GM12878 (cell line): ENCODE data around the gene UBE2E1. TPM values are rescaled to one million over a fixed set of nuclear protein-coding genes. Genes with fewer than 3 reads are reported as not detected.

Experiments used
- ATAC-seq: fragments of 200-7000 bp; cut with Tn5 transposase; 3 replicates; pipeline ENCODE4 v1.9.1; 2020; ENCODE audit warnings: mild to moderate bottlenecking, moderate library complexity
- BruUV-seq: library from RNA; stranded (reverse); fragments of 400-500 nt; replicated peaks from 2 replicates; lab custom pipeline; 2021; lab: Mats Ljungman, UMichigan
- CTCF ChIA-PET: fragments of 300-600 bp; sonication (Branson Sonifier 250); formaldehyde crosslinking; extraction: SDS; loops from one replicate; lab custom pipeline; 2021; ENCODE audit warnings: inconsistent platforms; lab: Yijun Ruan, JAX
- POLR2A ChIA-PET: fragments of 350-600 bp; formaldehyde crosslinking; extraction: SDS; loops from one replicate; lab custom pipeline; 2021; ENCODE audit warnings: inconsistent platforms; lab: Charles Lee
- RAD21 ChIA-PET: fragments of 300-600 bp; sonication (Branson Sonifier 250); formaldehyde crosslinking; loops from one replicate; lab custom pipeline; 2023; ENCODE audit warnings: antibody characterized with exemption; ENCODE audit not compliant: unreplicated experiment; lab: Charles Lee
- SMC1A ChIA-PET: fragments of 300-600 bp; sonication (Branson Sonifier 250); formaldehyde crosslinking; loops from one replicate; lab custom pipeline; 2023; ENCODE audit not compliant: unreplicated experiment, uncharacterized antibody; lab: Charles Lee
- DNase-seq: peaks from one replicate; pipeline ENCODE4 v3.0.0-alpha.2; 2011; ENCODE audit warnings: low read depth, low spot score
- FAIRE-seq: peaks from 3 replicates; lab custom pipeline; 2011; peaks lifted over from hg19 to GRCh38; lab: Jason Lieb, UNC
- H2AFZ ChIP-seq: 2 replicates; pipeline ENCODE4 v1.6.0; 2011; ENCODE audit warnings: low read depth, low read length, control low read depth; ENCODE audit not compliant: control insufficient read depth
- H3K27ac ChIP-seq: 2 replicates; pipeline ENCODE4 v1.5.1; 2011; ENCODE audit warnings: control low read depth; ENCODE audit not compliant: control insufficient read depth, insufficient read depth
- H3K27me3 ChIP-seq, 2 experiments: replicated peaks in 1 of 2; 2 replicates each; pipeline versions ENCODE4 v1.6.0 to v1.6.1; 2011; ENCODE audit warnings: low read length in 1 of 2; ENCODE audit not compliant: control insufficient read depth in 2 of 2, insufficient read depth in 2 of 2
- H3K36me3 ChIP-seq, 2 experiments: 2 replicates each; pipeline ENCODE4 v1.5.1; 2011; ENCODE audit warnings: low read length in 1 of 2; ENCODE audit not compliant: control insufficient read depth in 2 of 2, insufficient read depth in 2 of 2
- H3K4me1 ChIP-seq: 2 replicates; pipeline ENCODE4 v1.6.1; 2011; ENCODE audit warnings: mild to moderate bottlenecking, low read length, moderate library complexity, mixed read lengths; ENCODE audit not compliant: control insufficient read depth, insufficient read depth
- H3K4me2 ChIP-seq: 2 replicates; pipeline ENCODE4 v1.6.0; 2011; ENCODE audit warnings: control low read depth; ENCODE audit not compliant: control insufficient read depth, insufficient read depth
- H3K4me3 ChIP-seq: fragments of 200-600 bp; sonication (generic); 2 replicates; pipeline ENCODE4 v1.5.1; 2016
- H3K79me2 ChIP-seq: 2 replicates; pipeline ENCODE4 v1.6.0; 2011; ENCODE audit warnings: low read length; ENCODE audit not compliant: control insufficient read depth, insufficient read depth
- H3K9ac ChIP-seq: 2 replicates; pipeline ENCODE4 v1.8.0; 2011; ENCODE audit warnings: low read length, control low read depth, mixed read lengths; ENCODE audit not compliant: control insufficient read depth, insufficient read depth
- H3K9me3 ChIP-seq: replicated peaks from 3 replicates; pipeline ENCODE4 v1.5.1; 2011; ENCODE audit warnings: mild to moderate bottlenecking, low read length; ENCODE audit not compliant: control insufficient read depth, insufficient read depth
- H4K20me1 ChIP-seq: 2 replicates; pipeline ENCODE4 v1.6.0; 2011; ENCODE audit not compliant: control insufficient read depth, insufficient read depth
- CHD2 ChIP-seq: IDR thresholded peaks from 2 replicates; pipeline ENCODE4 v1.6.1; 2011; ENCODE audit warnings: low read depth, low read length, improper control_type of control experiment, borderline replicate concordance
- CUX1 ChIP-seq: IDR thresholded peaks from 2 replicates; pipeline ENCODE4 v1.6.1; 2012; ENCODE audit warnings: improper control_type of control experiment, low read depth, low read length; ENCODE audit not compliant: insufficient replicate concordance
- E4F1 ChIP-seq: fragments of 450-650 bp; IDR thresholded peaks from 2 replicates; pipeline ENCODE4 v1.6.1; 2018; ENCODE audit warnings: borderline replicate concordance, mild to moderate bottlenecking; ENCODE audit not compliant: partially characterized antibody
- ETV6 ChIP-seq, 2 experiments: fragments of 450-650 bp in 1 of 2; IDR thresholded peaks in 1 of 2; conservative IDR thresholded peaks in 1 of 2; 2 replicates each; pipeline ENCODE4 v1.6.1; 2014; ENCODE audit warnings: antibody characterized with exemption in 1 of 2, borderline replicate concordance in 1 of 2, low read depth in 1 of 2, mild to moderate bottlenecking in 1 of 2, moderate library complexity in 1 of 2
- IKZF2 ChIP-seq, 2 experiments: fragments of 450-650 bp; IDR thresholded peaks; 2 replicates each; pipeline ENCODE4 v1.6.1; 2017; ENCODE audit warnings: mild to moderate bottlenecking in 2 of 2, moderate library complexity in 2 of 2
- JUND ChIP-seq: IDR thresholded peaks from 2 replicates; pipeline ENCODE4 v1.6.1; 2012; ENCODE audit warnings: low read depth, mild to moderate bottlenecking, low read length, improper control_type of control experiment, moderate library complexity
- KAT2A ChIP-seq: conservative IDR thresholded peaks from 2 replicates; pipeline ENCODE4 v1.6.1; 2011; ENCODE audit warnings: low read depth, low read length; ENCODE audit not compliant: control insufficient read depth
- LARP7 ChIP-seq: fragments of 450-650 bp; IDR thresholded peaks from 2 replicates; pipeline ENCODE4 v1.6.1; 2017; ENCODE audit warnings: mild to moderate bottlenecking
- MTA3 ChIP-seq: IDR thresholded peaks from 2 replicates; pipeline ENCODE4 v1.6.1; 2012; ENCODE audit warnings: low read length, inconsistent platforms, borderline replicate concordance
- NFYB ChIP-seq: IDR thresholded peaks from 2 replicates; pipeline ENCODE4 v1.6.1; 2011; ENCODE audit warnings: low read depth, mild to moderate bottlenecking, low read length, improper control_type of control experiment, moderate library complexity; ENCODE audit not compliant: insufficient read depth
- PML ChIP-seq: IDR thresholded peaks from 2 replicates; pipeline ENCODE4 v1.6.1; 2012; ENCODE audit warnings: low read length, inconsistent platforms
- POU2F2 ChIP-seq: IDR thresholded peaks from 3 replicates; pipeline ENCODE4 v1.6.1; 2011; ENCODE audit warnings: low read depth, mild to moderate bottlenecking, low read length, borderline replicate concordance
- SREBF2 ChIP-seq: IDR thresholded peaks from 2 replicates; pipeline ENCODE4 v1.6.1; 2012; ENCODE audit warnings: mild to moderate bottlenecking, low read length
- TAF1 ChIP-seq: IDR thresholded peaks from 2 replicates; pipeline ENCODE4 v1.6.1; 2011; ENCODE audit warnings: mild to moderate bottlenecking, low read depth, low read length, borderline replicate concordance
- TCF3 ChIP-seq: IDR thresholded peaks from 2 replicates; pipeline ENCODE4 v1.6.1; 2012; ENCODE audit warnings: low read depth, mild to moderate bottlenecking, low read length, borderline replicate concordance; ENCODE audit not compliant: insufficient read depth
- WRNIP1 ChIP-seq: IDR thresholded peaks from 2 replicates; pipeline ENCODE4 v1.6.1; 2011; ENCODE audit warnings: low read depth, low read length, improper control_type of control experiment, borderline replicate concordance
- ZNF274 ChIP-seq: IDR thresholded peaks from one replicate; pipeline ENCODE4 v1.8.0; 2011; ENCODE audit not compliant: insufficient read length, insufficient read depth
- WGBS: methylation state at CpG from one replicate; pipeline ENCODE4 v1.1.6; 2016; ENCODE audit warnings: low lambda C conversion rate; ENCODE audit not compliant: insufficient replicate concordance, insufficient coverage; ENCODE audit errors: missing lambda C conversion rate; 5-methylcytosine and 5-hydroxymethylcytosine counted together
- in situ Hi-C: fragments of 300-500 bp; cut with MboI; formaldehyde crosslinking; loops from 9 replicates; pipeline ENCODE4 v1.14.3; 2018; ENCODE audit warnings: mixed read lengths
- intact Hi-C: fragments of 100-400 bp; cut with micrococcal nuclease; formaldehyde crosslinking; loops from one replicate; pipeline ENCODE4 v1.14.2; 2022; ENCODE audit not compliant: unreplicated experiment
- polyA plus RNA-seq, 11 experiments: library from polyadenylated mRNA; depleted of rRNA in 4 of 11; unstranded in 6 of 11; stranded (reverse) in 5 of 11; fragments of >200 nt; fragmentation: Nextera tagmentation in 4 of 11; fragmentation: Illumina TruSeq in 1 of 11; extraction: Ambion mirVana in 4 of 11; extraction: Trizol in 1 of 11; gene quantifications; 1 replicate in 1 of 11; 2 replicates in 10 of 11; pipeline versions ENCODE4 v1.2.1 to v1.2.3, GENCODE V29; 2011 to 2016; ENCODE audit warnings: inconsistent platforms in 2 of 11, missing spikeins in 2 of 11, low read depth in 1 of 11
- total RNA-seq, 4 experiments: library from RNA; depleted of rRNA in 3 of 4; stranded (reverse); fragments of >200 nt in 3 of 4; fragmentation: Illumina TruSeq in 1 of 4; extraction: Trizol in 1 of 4; gene quantifications; 2 replicates each; pipeline versions ENCODE4 v1.2.1 to v1.2.3, GENCODE V29; 2013 to 2021

The UBE2E1 gene
- total and polyA plus RNA-seq, 10 of the 15 experiments (the other 5 are each of a cell fraction or from before 2014, with no cell fraction given) = 18.7 to 425 (median 147) TPM

- TF ChIP-seq TCF3 (no peak), CUX1 (no peak), ZNF274 (no peak), SREBF2 (no peak), CHD2 (no peak), LARP7 (no peak)
- TF ChIP-seq, all 136 proteins: peak for 0
Measured at GRCh38 chr3:23778446-23778845, 27.3 kb upstream of the UBE2E1 start (continued).

GRCh38 chr3:23779841-23780240 is 25.9 kb upstream of the UBE2E1 start:
- H3K4me2 ChIP-seq = no peak overlapping the region
- WGBS = 13% methylated on average over 3 of the region's 3 CpGs
- H2AFZ ChIP-seq = no peak overlapping the region
- H3K27me3 ChIP-seq = no peaks in the 10 kb centered on the region; a peak in 1 of 4 replicates
- CTCF ChIA-PET = no interaction called here
- H3K4me3 ChIP-seq = no peak overlapping the region
- H3K27ac ChIP-seq = no peak overlapping the region
- H3K36me3 ChIP-seq = no peaks in the 10 kb centered on the region
- RAD21 ChIA-PET = no interaction called here
- H4K20me1 ChIP-seq = no peaks in the 10 kb centered on the region
- ATAC-seq (peak; percentile 40), DNase-seq (no peak), FAIRE-seq (peak; percentile 27)
- SMC1A ChIA-PET = interaction anchor here (1.7 kb wide), 1 partner anchor 16 kb away, joined by 5 read pairs; no protein-coding TSS in a partner anchor
- BruUV-seq = no TSS peak
- no peaks in the 10 kb centered on the region for H3K79me2 ChIP-seq
- H3K9me3 ChIP-seq = no peaks in the 10 kb centered on the region; the same call in 2 of the 3 replicates
- H3K4me1 ChIP-seq = peaks cover 10% of the 10 kb centered on the region; the same call in 1 of the 2 replicates
- POLR2A ChIA-PET = no interaction called here
- intact Hi-C loops = no loop called here
- no peak overlapping the region for H3K9ac ChIP-seq
- in situ Hi-C loops = no loop called here
- TF ChIP-seq WRNIP1 = no peak
- TF ChIP-seq PML = no peak
- TF ChIP-seq NFYB = no peak
- TF ChIP-seq MTA3 = no peak
- no peak for TF ChIP-seq TAF1
- no peak for TF ChIP-seq IKZF2 (IDR thresholded peaks at IDR 0.05)
- no peak for TF ChIP-seq ETV6 (conservative IDR thresholded peaks at IDR 0.05 in 1 of 2, IDR thresholded peaks at IDR 0.05 in 1 of 2; ENCODE audit: borderline replicate concordance in 1 of 2, low read depth in 1 of 2)
- no peak for TF ChIP-seq JUND
- TF ChIP-seq POU2F2 = no peak
- no peak for TF ChIP-seq KAT2A
- TF ChIP-seq E4F1 = no peak
